WTC11 (cell line): ENCODE measurements around the gene RNF212B.
"Not testable (repeated sequence)": the region's sequence is repeated elsewhere in the genome, so short reads cannot be mapped to it uniquely, and the experiment has no call there.

Experiments
- CREB1 ChIP-seq: sonication (generic); formaldehyde crosslinking; IDR thresholded peaks from 2 replicates; pipeline ENCODE4 v1.8.0; 2023; ENCODE audit warnings: mild to moderate bottlenecking, missing genetic modification reagents
- JUN ChIP-seq: sonication (generic); formaldehyde crosslinking; IDR thresholded peaks from 2 replicates; pipeline ENCODE4 v1.8.0; 2023; ENCODE audit warnings: mild to moderate bottlenecking, missing genetic modification reagents
- NFE2L1 ChIP-seq: sonication (generic); formaldehyde crosslinking; IDR thresholded peaks from 2 replicates; pipeline ENCODE4 v1.8.1; 2023; ENCODE audit warnings: missing genetic modification reagents
- RELA ChIP-seq: sonication (generic); formaldehyde crosslinking; IDR thresholded peaks from 2 replicates; pipeline ENCODE4 v1.8.1; 2022; ENCODE audit warnings: missing genetic modification reagents, mild to moderate bottlenecking, borderline replicate concordance
- SMAD3 ChIP-seq: sonication (generic); formaldehyde crosslinking; IDR thresholded peaks from 2 replicates; pipeline ENCODE4 v1.8.0; 2022; ENCODE audit warnings: missing genetic modification reagents, mild to moderate bottlenecking, borderline replicate concordance
- TEAD1 ChIP-seq: sonication (generic); formaldehyde crosslinking; IDR thresholded peaks from 2 replicates; pipeline ENCODE4 v1.8.0; 2022; ENCODE audit warnings: mild to moderate bottlenecking, missing genetic modification reagents
- TEAD4 ChIP-seq: sonication (generic); formaldehyde crosslinking; IDR thresholded peaks from 2 replicates; pipeline ENCODE4 v1.8.0; 2022; ENCODE audit warnings: mild to moderate bottlenecking, missing genetic modification reagents
- TF ChIP-seq, protein P1 (sequence below): fragments of 200-600 bp; IDR thresholded peaks from 2 replicates; pipeline ENCODE4 v1.8.0; 2022; ENCODE audit warnings: antibody characterized with exemption
- TF ChIP-seq, protein P2 (sequence below): sonication (generic); formaldehyde crosslinking; IDR thresholded peaks from 2 replicates; pipeline ENCODE4 v1.8.0; 2022; ENCODE audit warnings: mild to moderate bottlenecking, missing genetic modification reagents
- TF ChIP-seq, protein P3 (sequence below): fragments of 250-450 bp; sonication (Bioruptor Pico); IDR thresholded peaks from 2 replicates; pipeline ENCODE4 v1.9.0; 2021; ENCODE audit warnings: moderate library complexity, mild to moderate bottlenecking, inconsistent platforms, borderline replicate concordance
- TF ChIP-seq, protein P4 (sequence below): sonication (generic); formaldehyde crosslinking; IDR thresholded peaks from 2 replicates; pipeline ENCODE4 v1.8.0; 2022; ENCODE audit warnings: mild to moderate bottlenecking, missing genetic modification reagents
- TF ChIP-seq, protein P5 (sequence below): sonication (generic); formaldehyde crosslinking; IDR thresholded peaks from 2 replicates; pipeline ENCODE4 v1.8.1; 2022; ENCODE audit warnings: low read depth, missing genetic modification reagents, borderline replicate concordance

DNA sequence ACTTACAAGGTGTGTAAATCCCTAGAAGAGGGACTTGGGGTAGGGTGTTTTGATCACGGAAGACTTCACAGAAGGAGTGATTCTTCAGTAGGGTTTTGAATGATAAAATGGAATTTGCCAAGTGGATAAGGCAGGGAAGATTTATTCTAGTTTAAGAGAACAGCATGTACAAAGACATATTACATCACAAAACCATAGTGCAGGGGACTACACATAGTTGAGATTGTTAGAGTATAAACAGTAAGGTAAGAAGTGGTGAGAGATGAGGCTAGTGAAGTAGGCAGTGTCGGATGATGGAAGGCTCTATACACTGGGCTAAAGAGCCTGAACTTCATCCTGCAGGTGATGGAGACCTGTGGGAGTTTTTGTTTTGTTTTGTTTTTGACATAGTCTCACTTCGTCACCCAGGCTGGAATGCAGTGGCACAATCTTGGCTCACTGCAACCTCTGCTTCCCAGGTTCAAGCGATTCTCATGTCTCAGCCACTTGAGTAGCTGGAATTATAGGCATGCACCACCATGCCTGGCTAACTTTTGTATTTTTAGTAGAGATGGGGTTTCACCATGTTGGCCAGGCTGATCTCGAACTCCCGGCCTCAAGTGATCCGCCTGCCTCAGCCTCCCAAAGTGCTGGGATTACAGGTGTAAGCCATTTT, 3.5 kb downstream of the RNF212B start:
- TF ChIP-seq, protein P1, sequence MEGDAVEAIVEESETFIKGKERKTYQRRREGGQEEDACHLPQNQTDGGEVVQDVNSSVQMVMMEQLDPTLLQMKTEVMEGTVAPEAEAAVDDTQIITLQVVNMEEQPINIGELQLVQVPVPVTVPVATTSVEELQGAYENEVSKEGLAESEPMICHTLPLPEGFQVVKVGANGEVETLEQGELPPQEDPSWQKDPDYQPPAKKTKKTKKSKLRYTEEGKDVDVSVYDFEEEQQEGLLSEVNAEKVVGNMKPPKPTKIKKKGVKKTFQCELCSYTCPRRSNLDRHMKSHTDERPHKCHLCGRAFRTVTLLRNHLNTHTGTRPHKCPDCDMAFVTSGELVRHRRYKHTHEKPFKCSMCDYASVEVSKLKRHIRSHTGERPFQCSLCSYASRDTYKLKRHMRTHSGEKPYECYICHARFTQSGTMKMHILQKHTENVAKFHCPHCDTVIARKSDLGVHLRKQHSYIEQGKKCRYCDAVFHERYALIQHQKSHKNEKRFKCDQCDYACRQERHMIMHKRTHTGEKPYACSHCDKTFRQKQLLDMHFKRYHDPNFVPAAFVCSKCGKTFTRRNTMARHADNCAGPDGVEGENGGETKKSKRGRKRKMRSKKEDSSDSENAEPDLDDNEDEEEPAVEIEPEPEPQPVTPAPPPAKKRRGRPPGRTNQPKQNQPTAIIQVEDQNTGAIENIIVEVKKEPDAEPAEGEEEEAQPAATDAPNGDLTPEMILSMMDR, result not testable (repeated sequence)
- TF ChIP-seq, protein P2, sequence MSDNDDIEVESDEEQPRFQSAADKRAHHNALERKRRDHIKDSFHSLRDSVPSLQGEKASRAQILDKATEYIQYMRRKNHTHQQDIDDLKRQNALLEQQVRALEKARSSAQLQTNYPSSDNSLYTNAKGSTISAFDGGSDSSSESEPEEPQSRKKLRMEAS, result not testable (repeated sequence)
- TF ChIP-seq, protein P3, sequence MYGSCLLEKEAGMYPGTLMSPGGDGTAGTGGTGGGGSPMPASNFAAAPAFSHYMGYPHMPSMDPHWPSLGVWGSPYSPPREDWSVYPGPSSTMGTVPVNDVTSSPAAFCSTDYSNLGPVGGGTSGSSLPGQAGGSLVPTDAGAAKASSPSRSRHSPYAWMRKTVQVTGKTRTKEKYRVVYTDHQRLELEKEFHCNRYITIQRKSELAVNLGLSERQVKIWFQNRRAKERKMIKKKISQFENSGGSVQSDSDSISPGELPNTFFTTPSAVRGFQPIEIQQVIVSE, result not testable (repeated sequence)
- TF ChIP-seq CREB1 (CRISPR knock-in tag); RELA (CRISPR knock-in tag); JUN (CRISPR knock-in tag); NFE2L1; SMAD3 (CRISPR knock-in tag); TEAD4 (CRISPR knock-in tag); TEAD1 (CRISPR knock-in tag): not testable (repeated sequence)
- TF ChIP-seq, protein P4, sequence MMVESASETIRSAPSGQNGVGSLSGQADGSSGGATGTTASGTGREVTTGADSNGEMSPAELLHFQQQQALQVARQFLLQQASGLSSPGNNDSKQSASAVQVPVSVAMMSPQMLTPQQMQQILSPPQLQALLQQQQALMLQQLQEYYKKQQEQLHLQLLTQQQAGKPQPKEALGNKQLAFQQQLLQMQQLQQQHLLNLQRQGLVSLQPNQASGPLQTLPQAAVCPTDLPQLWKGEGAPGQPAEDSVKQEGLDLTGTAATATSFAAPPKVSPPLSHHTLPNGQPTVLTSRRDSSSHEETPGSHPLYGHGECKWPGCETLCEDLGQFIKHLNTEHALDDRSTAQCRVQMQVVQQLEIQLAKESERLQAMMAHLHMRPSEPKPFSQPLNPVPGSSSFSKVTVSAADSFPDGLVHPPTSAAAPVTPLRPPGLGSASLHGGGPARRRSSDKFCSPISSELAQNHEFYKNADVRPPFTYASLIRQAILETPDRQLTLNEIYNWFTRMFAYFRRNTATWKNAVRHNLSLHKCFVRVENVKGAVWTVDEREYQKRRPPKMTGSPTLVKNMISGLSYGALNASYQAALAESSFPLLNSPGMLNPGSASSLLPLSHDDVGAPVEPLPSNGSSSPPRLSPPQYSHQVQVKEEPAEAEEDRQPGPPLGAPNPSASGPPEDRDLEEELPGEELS, result not testable (repeated sequence)
- TF ChIP-seq, protein P5, sequence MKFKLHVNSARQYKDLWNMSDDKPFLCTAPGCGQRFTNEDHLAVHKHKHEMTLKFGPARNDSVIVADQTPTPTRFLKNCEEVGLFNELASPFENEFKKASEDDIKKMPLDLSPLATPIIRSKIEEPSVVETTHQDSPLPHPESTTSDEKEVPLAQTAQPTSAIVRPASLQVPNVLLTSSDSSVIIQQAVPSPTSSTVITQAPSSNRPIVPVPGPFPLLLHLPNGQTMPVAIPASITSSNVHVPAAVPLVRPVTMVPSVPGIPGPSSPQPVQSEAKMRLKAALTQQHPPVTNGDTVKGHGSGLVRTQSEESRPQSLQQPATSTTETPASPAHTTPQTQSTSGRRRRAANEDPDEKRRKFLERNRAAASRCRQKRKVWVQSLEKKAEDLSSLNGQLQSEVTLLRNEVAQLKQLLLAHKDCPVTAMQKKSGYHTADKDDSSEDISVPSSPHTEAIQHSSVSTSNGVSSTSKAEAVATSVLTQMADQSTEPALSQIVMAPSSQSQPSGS (CRISPR knock-in tag), result not testable (repeated sequence)
